Rectal smooth muscle tissue (tissue), 1 donor: ENCODE data around the gene PRKCI.
"Not testable (repeated sequence)": the region's sequence is repeated elsewhere in the genome, so short reads cannot be mapped to it uniquely, and the experiment has no call there.

Experiments
- H3K27ac ChIP-seq: one replicate; pipeline ENCODE4 v1.7.0; 2013; ENCODE audit warnings: low read depth, low read length, inconsistent platforms
- H3K27me3 ChIP-seq: one replicate; pipeline ENCODE4 v1.7.0; 2013; ENCODE audit warnings: low read length; ENCODE audit not compliant: control insufficient read depth, insufficient read depth
- H3K36me3 ChIP-seq: one replicate; pipeline ENCODE4 v1.7.0; 2013; ENCODE audit warnings: low read length; ENCODE audit not compliant: control insufficient read depth, insufficient read depth
- H3K4me1 ChIP-seq: one replicate; pipeline ENCODE4 v1.7.0; 2013; ENCODE audit warnings: low read length; ENCODE audit not compliant: control insufficient read depth, insufficient read depth
- H3K4me3 ChIP-seq: one replicate; pipeline ENCODE4 v1.7.0; 2013; ENCODE audit warnings: low read length
- H3K9ac ChIP-seq: one replicate; pipeline ENCODE4 v1.7.0; 2013; ENCODE audit warnings: low read length

PRKCI gene

DNA sequence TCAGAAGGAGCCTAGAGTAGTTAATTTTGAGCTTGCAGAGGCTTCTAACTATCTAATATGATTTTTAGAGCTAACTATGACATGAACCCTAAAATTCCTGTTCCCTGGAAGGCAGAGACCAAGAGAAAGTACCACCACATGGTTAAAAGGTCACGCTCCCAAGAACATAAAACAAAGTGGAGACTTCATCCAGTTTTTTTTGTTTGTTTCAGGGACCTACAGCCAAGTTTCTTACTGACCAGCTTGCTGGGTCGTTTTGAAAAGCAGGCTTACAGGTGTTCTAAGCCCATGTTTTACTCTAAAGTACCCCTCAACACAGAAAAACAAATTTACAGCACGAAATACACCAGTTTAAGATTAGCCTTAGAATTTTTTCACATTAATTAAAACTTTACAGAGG lies 95.7 kb downstream of the PRKCI start:
- Histone ChIP-seq H3K27ac (no peak overlapping the region), H3K9ac (no peak overlapping the region), H3K27me3 (no peaks in the 10 kb centered on the region), H3K36me3 (no peaks in the 10 kb centered on the region), H3K4me3 (no peak overlapping the region), H3K4me1 (no peaks in the 10 kb centered on the region)

DNA sequence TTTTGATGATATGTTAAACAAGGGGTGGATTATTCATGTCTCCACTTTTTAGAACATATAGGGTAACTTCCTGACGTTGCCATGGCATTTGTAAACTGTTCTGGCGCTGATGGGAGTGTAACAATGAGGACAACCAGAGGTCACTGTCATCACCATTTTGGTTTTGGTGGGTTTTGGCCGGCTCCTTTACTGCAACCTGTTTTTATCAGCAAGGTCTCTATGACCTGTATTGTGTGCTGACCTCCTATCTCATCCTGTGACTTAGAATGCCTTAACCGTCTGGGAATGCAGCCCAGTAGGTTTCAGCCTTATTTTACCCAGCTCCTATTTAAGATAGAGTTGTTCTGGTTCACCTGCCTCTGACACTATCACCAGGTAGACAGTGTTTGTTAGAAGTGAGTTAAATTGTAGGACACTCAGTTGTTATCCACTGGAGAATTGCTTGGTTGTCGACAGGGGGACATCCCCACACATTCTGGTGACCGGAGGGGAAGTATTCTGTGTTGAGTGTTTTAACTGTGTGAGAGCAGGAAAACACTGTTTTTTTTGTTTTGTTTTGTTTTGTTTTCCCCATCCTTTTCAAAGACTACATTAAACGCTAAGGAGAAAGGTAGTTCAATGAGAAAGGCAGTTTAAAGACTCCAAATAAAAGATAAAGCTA lies 98.4 kb downstream of the PRKCI start:
- Histone ChIP-seq H3K4me1 (no peaks in the 10 kb centered on the region), H3K27ac (no peak overlapping the region), H3K4me3 (no peak overlapping the region), H3K36me3 (no peaks in the 10 kb centered on the region), H3K27me3 (no peaks in the 10 kb centered on the region), H3K9ac (no peak overlapping the region)

DNA sequence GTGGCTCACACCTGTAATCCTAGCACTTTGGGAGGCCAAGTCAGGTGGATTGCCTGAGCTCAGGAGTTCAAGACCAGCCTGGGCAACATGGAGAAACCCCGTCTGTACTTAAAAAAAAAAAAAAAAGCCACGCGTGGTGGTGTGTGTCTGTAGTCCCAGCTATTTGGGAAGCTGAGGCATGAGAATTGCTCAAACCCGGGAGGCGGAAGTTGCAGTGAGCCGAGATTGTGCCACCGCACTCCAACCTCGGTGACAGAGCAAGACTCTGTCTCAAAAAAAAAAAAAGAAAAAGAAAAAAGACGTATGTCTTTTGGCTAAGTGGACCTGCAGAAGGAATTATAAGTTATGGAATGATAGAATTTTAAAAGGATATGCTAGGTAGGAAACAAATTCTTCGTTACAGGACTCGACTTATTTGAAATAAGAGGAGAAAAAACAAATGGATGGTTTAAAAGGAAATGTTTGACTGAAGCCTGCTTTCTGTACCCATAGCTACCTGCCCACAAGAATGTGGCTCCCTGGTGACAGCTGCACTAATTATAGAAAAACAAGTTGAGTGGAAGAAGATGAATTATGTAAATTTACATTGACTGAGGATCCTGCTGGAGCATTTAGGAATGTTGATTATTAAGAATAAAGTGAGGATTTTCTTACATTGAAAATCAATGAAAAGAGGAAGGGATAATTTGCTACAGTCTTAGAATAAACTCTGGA lies 99.3 kb downstream of the PRKCI start:
- Histone ChIP-seq H3K36me3 (no peaks in the 10 kb centered on the region), H3K4me3 (no peak overlapping the region), H3K9ac (no peak overlapping the region), H3K27ac (no peak overlapping the region), H3K27me3 (no peaks in the 10 kb centered on the region), H3K4me1 (no peaks in the 10 kb centered on the region)

DNA sequence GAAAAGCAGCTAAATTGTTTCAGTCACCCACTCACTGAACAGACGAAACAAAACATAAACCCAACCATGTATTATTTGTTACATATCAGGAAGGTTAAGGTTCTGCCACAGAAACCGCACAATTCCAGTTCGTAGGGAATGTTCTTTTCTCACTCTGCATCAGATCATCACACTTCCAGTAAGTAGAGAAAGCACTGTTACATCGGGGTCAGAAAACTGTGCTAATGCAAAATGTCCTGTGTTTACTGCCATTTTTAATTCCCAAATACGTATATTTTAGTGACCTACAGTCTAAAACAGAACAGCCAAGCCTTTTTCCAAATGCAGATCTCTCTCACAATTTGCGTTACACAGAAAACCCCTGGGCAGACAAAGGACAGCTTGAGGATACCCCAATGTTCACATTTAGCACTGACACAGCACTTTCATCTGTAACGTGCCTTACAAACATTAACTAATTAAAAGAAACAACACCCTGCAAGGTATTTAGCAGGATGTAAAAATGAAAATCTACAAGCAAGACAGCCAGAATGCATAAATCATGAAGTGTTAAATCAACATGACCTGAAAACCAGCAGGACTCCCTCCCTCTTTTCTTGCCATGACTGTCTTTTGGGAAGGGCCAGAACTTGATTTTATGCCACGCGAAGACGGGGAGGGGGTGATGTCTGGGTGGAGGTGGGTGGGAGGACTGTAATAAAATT lies 100.5 kb downstream of the PRKCI start:
- Histone ChIP-seq H3K4me1 (no peaks in the 10 kb centered on the region), H3K36me3 (no peaks in the 10 kb centered on the region), H3K27ac (no peak overlapping the region), H3K4me3 (no peak overlapping the region), H3K27me3 (no peaks in the 10 kb centered on the region), H3K9ac (no peak overlapping the region)

DNA sequence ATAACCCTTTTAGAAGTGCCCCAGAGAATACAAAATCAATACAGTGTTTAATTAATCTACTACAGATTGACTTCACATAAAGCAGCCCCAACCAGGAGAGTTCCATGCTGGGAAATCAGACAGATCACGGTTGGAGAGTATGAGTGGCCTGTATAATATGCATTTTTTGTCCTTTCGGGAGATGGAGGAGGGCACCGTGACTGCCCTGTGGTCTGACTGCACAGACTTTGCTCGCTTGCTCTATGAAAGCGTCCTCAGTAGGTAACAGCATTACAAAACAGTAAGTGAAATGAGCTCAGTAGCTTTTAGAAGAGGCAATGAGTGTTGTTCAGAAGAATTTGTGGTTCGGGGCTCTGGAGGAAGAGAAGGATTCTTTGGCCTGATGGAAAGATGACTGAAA lies 101.1 kb downstream of the PRKCI start:
- H3K4me1 ChIP-seq = no peaks in the 10 kb centered on the region
- no peak overlapping the region for H3K4me3 ChIP-seq
- H3K9ac ChIP-seq = no peak overlapping the region
- no peak overlapping the region for H3K27ac ChIP-seq
- no peaks in the 10 kb centered on the region for H3K27me3 ChIP-seq
- no peaks in the 10 kb centered on the region for H3K36me3 ChIP-seq

DNA sequence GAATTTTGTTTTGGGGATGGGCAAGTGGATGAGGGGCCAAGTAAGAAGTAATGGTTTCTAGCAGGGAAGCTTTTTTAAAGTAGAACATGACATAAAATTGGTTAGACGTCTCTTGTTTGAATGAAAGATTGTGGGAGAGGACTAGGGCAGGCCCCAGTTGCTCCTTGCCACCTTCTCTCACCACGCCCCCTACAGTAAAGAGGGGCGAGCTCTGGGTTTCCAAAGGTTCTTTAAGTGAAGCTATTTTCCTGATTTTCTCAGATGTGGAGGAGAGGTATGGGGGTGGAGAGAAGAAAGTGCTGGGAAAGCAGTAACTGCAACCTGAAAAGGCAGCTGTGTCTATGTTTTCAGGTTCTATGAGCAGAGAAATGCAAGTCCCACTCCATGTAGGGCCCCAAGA lies 102.7 kb downstream of the PRKCI start:
- H3K36me3 ChIP-seq = no peaks in the 10 kb centered on the region
- no peak overlapping the region for H3K4me3 ChIP-seq
- H3K27ac ChIP-seq = no peak overlapping the region
- no peak overlapping the region for H3K9ac ChIP-seq
- H3K4me1 ChIP-seq = no peaks in the 10 kb centered on the region
- H3K27me3 ChIP-seq = no peaks in the 10 kb centered on the region

DNA sequence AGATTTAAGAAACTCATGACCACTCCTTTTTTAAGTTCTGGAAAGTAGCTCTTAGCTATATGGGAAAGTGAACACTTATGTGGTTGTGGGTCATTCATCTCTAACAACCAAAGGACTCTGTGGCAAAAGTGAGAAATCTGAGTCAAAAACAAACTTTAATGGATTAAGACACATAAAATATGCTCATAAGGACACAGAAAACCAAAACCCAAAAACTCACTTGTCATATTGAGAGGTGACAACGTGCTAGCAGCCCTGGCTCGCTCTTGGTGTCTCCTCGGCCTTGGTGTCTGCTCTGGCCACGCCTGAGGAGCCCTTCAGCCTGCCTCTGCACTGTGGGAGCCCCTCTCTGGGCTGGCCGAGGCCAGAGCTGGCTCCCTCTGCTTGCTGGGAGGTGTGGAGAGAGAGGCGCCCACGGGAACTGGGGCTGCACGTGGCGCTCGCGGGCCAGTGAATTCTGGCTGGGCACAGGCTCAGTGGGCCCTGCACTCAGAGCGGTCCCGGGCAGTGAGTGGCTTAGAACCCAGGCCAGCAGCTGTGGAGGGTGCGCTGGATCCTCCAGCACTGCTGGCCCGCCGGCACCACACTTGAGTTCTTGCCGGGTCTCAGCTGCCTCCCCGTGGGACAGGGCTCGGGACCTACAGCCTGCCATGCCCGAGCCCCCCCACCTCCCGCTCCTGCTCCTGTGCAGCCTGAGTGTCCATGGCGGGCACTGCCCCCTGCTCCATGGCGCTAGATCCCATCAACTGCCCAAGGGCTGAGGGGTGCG lies 105.0 kb downstream of the PRKCI start:
- no peaks in the 10 kb centered on the region for H3K27me3 ChIP-seq
- H3K36me3 ChIP-seq = no peaks in the 10 kb centered on the region
- no peak overlapping the region for H3K9ac ChIP-seq

DNA sequence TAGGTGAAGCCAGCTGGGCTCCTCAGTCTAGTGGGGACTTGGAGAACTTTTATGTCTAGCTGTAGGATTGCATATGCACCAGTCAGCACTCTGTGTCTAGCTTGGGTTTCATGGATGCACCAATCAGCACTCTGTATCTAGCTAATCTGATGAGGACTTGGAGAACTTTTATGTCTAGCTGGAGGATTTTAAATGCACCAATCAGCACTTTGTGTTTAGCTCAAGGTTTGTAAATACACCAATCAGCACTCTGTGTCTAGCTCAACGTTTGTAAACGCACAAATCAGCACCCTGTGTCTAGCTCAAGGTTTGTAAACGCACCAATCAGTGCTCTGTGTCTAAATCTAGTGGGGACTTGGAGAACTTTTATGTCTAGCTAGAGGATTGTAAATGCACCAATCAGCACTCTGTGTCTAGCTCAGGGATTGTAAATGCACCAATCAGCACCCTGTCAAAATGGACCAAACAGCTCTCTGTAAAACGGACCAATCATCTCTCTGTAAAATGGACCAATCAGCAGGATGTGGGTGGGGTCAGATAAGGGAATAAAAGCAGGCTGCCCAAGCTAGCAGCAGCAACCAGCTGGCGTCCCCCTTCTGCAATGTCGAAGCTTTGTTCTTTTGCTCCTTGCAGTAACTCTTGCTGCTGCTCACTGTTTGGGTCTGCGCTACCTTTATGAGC lies 105.8 kb downstream of the PRKCI start:
- H3K27me3 ChIP-seq, H3K4me3 ChIP-seq, H3K9ac ChIP-seq, H3K4me1 ChIP-seq, H3K27ac ChIP-seq, H3K36me3 ChIP-seq: not testable (repeated sequence)

More for the DNA sequence above, 105.0 kb downstream of the PRKCI start:
- Histone ChIP-seq H3K4me1 (no peaks in the 10 kb centered on the region), H3K4me3 (no peak overlapping the region), H3K27ac (no peak overlapping the region)

DNA sequence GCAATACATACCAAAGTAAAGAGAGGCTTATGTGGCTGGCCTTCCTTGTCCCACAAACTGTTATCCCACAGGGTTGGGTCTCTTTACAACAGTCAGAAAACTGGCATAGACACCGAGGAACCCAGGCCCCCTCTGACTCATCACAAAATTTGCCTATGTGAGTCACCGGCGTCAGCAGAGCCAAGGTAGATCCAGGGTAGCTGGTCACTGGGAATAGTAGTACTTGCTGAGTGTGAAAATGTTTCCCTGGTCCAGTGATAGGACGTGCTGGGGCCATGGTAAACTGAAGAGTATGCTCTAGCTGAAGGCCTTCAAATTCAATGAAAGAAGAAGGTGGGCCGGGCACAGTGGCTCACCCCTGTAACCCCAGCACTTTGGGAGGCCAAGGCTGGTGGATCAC lies 108.1 kb downstream of the PRKCI start:
- H3K36me3 ChIP-seq = no peaks in the 10 kb centered on the region
- H3K4me3 ChIP-seq = no peak overlapping the region
- no peaks in the 10 kb centered on the region for H3K4me1 ChIP-seq
- no peaks in the 10 kb centered on the region for H3K27me3 ChIP-seq
- H3K27ac ChIP-seq = no peak overlapping the region
- no peak overlapping the region for H3K9ac ChIP-seq

DNA sequence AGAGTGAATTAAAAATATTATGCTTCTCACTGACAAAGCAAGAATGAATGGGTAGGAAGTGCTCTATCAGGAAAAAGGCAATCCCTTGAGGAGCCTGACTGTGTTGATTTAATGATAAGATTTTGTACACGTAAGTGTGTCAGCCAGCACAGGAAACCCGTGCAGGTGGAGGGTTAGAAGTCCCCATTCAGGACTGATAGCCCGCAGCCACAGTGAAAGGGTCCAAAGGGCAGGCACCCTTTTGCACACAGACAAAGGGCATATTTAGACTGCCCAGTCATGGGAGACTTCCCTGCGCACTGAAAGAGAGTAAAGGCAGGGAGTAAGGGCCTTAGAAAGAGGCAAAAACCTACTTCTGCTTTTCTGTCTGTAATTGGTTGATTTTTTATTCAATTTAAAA lies 108.9 kb downstream of the PRKCI start:
- H3K27ac ChIP-seq = no peak overlapping the region

DNA sequence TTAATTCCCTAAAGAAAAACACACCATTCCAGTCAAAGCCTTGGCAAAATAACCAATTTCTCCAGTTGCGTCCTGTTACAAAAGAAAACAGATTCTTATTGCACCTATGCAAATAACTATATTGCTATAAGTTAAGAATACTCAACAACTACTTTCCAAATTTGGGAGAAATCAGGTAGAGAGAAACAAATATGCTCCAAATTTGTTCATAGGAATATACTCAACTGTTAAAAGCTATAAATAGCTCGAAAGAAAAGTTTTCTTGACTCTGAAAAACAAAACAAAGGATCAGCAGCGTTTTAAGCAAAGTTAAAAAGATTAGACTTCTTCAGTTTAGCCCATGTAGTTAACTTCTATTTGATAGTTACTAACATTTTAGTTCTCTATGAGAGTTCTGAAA lies 115.2 kb downstream of the PRKCI start:
- no peak overlapping the region for H3K27ac ChIP-seq
- H3K9ac ChIP-seq = no peak overlapping the region
- no peak overlapping the region for H3K4me3 ChIP-seq
- H3K4me1 ChIP-seq = no peaks in the 10 kb centered on the region
- no peaks in the 10 kb centered on the region for H3K27me3 ChIP-seq
- H3K36me3 ChIP-seq = no peaks in the 10 kb centered on the region

More for the DNA sequence above, 108.9 kb downstream of the PRKCI start:
- Histone ChIP-seq H3K36me3 (no peaks in the 10 kb centered on the region), H3K4me1 (no peaks in the 10 kb centered on the region), H3K9ac (no peak overlapping the region), H3K27me3 (no peaks in the 10 kb centered on the region), H3K4me3 (no peak overlapping the region)
